ENCODE results near the gene MAP7D3.
"Not testable (repeated sequence)": the region's sequence is repeated elsewhere in the genome, so short reads cannot be mapped to it uniquely, and the experiment has no call there.

MAP7D3 gene

GRCh38 chrX:136251041-136251991, at the start of gene MAP7D3:
MAP7D3 (minus strand) TSS chrX:136251400; CDS start chrX:136251358, 42 bp downstream.
- H3K4me1 ChIP-seq: peaks cover 4 to 27% (median 20%) of the 10 kb centered on the region in 10 experiments; a peak in 17 of 20 replicates
- H3K27ac ChIP-seq: peak within 1 kb of the TSS; percentile 20 to 91 (median 87); a peak in 21 of 22 replicates
- H3K36me3 ChIP-seq: no peaks in the 10 kb centered on the region
- peak within 1 kb of the TSS; percentile 75 to 84 (median 78) for H3K4me3 ChIP-seq
- peak within 1 kb of the TSS; percentile 61 to 76 (median 70) for H3K4me2 ChIP-seq
- H3K9ac ChIP-seq: peak within 1 kb of the TSS; percentile 80 to 91 (median 86)
- H3K27me3 ChIP-seq: peaks cover 78 to 88% (median 84%) of the 10 kb centered on the region in 11 experiments
- TF ChIP-seq Cebpa-rat (IDR thresholded peaks at IDR 0.05): peak in 3 of 11 experiments; percentile 53 to 72 (median 58); a peak in 5 of 22 replicates
- H4K20me1 ChIP-seq: peaks cover 0 to 20% (median 7%) of the 10 kb centered on the region in 11 experiments; a peak in 6 of 22 replicates
- no peaks in the 10 kb centered on the region; a peak in 1 of 22 replicates for H3K9me3 ChIP-seq (replicated peaks in 1 of 11)

GRCh38 chrX:136300721-136301120, 49.5 kb upstream of the MAP7D3 start, which contains the start of gene ADGRG4:
ADGRG4 (plus strand) TSS chrX:136300963; CDS start chrX:136308778, 7,815 bp downstream.
- H4K20me1 ChIP-seq, H3K27ac ChIP-seq, H3K4me3 ChIP-seq, H3K4me1 ChIP-seq, H3K4me2 ChIP-seq, H3K36me3 ChIP-seq, H3K9ac ChIP-seq: not testable (repeated sequence)
- peaks cover 20 to 47% (median 37%) of the 10 kb centered on the region in 11 experiments for H3K27me3 ChIP-seq
- H3K9me3 ChIP-seq (replicated peaks in 1 of 11): peaks cover 4 to 30% (median 13%) of the 10 kb centered on the region in 11 experiments; a peak in 17 of 22 replicates

GRCh38 chrX:136295380-136295779, 44.2 kb upstream of the MAP7D3 start:
- Histone ChIP-seq H3K4me1 (no peaks in the 10 kb centered on the region), H4K20me1 (no peaks in the 10 kb centered on the region; a peak in 1 of 22 replicates), H3K4me2 (no peak overlapping the region), H3K4me3 (no peak overlapping the region), H3K9me3 (replicated peaks in 1 of 11) (peaks cover 3 to 13% (median 10%) of the 10 kb centered on the region in 11 experiments; a peak in 16 of 22 replicates), H3K9ac (no peak overlapping the region), H3K36me3 (no peaks in the 10 kb centered on the region), H3K27ac (no peak overlapping the region), H3K27me3 (peaks cover 47 to 63% (median 59%) of the 10 kb centered on the region in 11 experiments)
- TF ChIP-seq Cebpa-rat (IDR thresholded peaks at IDR 0.05): no peak

- no peak for TF ChIP-seq Cebpa-rat (IDR thresholded peaks at IDR 0.05)
- peaks cover 47 to 87% (median 76%) of the 10 kb centered on the region in 11 experiments for H3K27me3 ChIP-seq
Observed at GRCh38 chrX:136292656-136293055, 41.5 kb upstream of the MAP7D3 start.

GRCh38 chrX:136291824-136292223, 40.6 kb upstream of the MAP7D3 start:
- H3K36me3 ChIP-seq: no peaks in the 10 kb centered on the region
- H4K20me1 ChIP-seq: no peaks in the 10 kb centered on the region; a peak in 1 of 22 replicates
- H3K4me3 ChIP-seq: no peak overlapping the region
- H3K4me2 ChIP-seq: no peak overlapping the region
- H3K9ac ChIP-seq: no peak overlapping the region
- H3K27ac ChIP-seq: no peak overlapping the region
- peaks cover 0 to 5% (median under 1%) of the 10 kb centered on the region in 11 experiments; a peak in 4 of 22 replicates for H3K9me3 ChIP-seq (replicated peaks in 1 of 11)
- H3K4me1 ChIP-seq: no peaks in the 10 kb centered on the region
- no peak for TF ChIP-seq Cebpa-rat (IDR thresholded peaks at IDR 0.05)
- peaks cover 47 to 94% (median 82%) of the 10 kb centered on the region in 11 experiments for H3K27me3 ChIP-seq

More at GRCh38 chrX:136292656-136293055, 41.5 kb upstream of the MAP7D3 start:
- no peaks in the 10 kb centered on the region; a peak in 1 of 22 replicates for H4K20me1 ChIP-seq
- H3K27ac ChIP-seq: no peak overlapping the region
- H3K4me3 ChIP-seq: no peak overlapping the region
- H3K36me3 ChIP-seq: no peaks in the 10 kb centered on the region
- H3K4me2 ChIP-seq: no peak overlapping the region
- peaks cover 0 to 5% (median 0%) of the 10 kb centered on the region in 11 experiments; a peak in 1 of 22 replicates for H3K9me3 ChIP-seq (replicated peaks in 1 of 11)
- H3K4me1 ChIP-seq: no peaks in the 10 kb centered on the region
- H3K9ac ChIP-seq: no peak overlapping the region

GRCh38 chrX:136286375-136286774, 35.2 kb upstream of the MAP7D3 start:
- peaks cover 0 to 10% (median 7%) of the 10 kb centered on the region in 11 experiments; a peak in 10 of 22 replicates for H3K9me3 ChIP-seq (replicated peaks in 1 of 11)
- not testable (repeated sequence) for H3K36me3 ChIP-seq, H3K27ac ChIP-seq, H3K4me2 ChIP-seq, H3K4me1 ChIP-seq, H4K20me1 ChIP-seq, H3K4me3 ChIP-seq, H3K9ac ChIP-seq
- peaks cover 36 to 93% (median 80%) of the 10 kb centered on the region in 11 experiments for H3K27me3 ChIP-seq

- Histone ChIP-seq H3K27me3 (peaks cover 51 to 98% (median 87%) of the 10 kb centered on the region in 11 experiments), H3K4me3 (no peak overlapping the region), H3K36me3 (no peaks in the 10 kb centered on the region), H3K9ac (no peak overlapping the region), H3K4me2 (no peak overlapping the region), H3K4me1 (peaks cover 13 to 27% (median 20%) of the 10 kb centered on the region in 10 experiments), H4K20me1 (no peaks in the 10 kb centered on the region; a peak in 1 of 22 replicates), H3K9me3 (replicated peaks in 1 of 11) (peaks cover 0 to 26% (median 0%) of the 10 kb centered on the region in 11 experiments; a peak in 2 of 22 replicates), H3K27ac (no peak overlapping the region)
- TF ChIP-seq Cebpa-rat (IDR thresholded peaks at IDR 0.05): no peak
Observed at GRCh38 chrX:136275553-136275952, 24.4 kb upstream of the MAP7D3 start.

GRCh38 chrX:136273986-136274385, 22.8 kb upstream of the MAP7D3 start:
- TF ChIP-seq Cebpa-rat (IDR thresholded peaks at IDR 0.05): no peak
- Histone ChIP-seq H3K27ac (no peak overlapping the region), H4K20me1 (no peaks in the 10 kb centered on the region; a peak in 2 of 22 replicates)

GRCh38 chrX:136272325-136272724, 21.1 kb upstream of the MAP7D3 start:
- peak overlapping the region in 1 of 11 experiments; percentile 26; a peak in 2 of 22 replicates for H3K27ac ChIP-seq
- peaks cover 34 to 88% (median 75%) of the 10 kb centered on the region in 11 experiments for H3K27me3 ChIP-seq
- H3K9ac ChIP-seq: no peak overlapping the region
- no peaks in the 10 kb centered on the region; a peak in 1 of 22 replicates for H3K9me3 ChIP-seq (replicated peaks in 1 of 11)
- H3K4me3 ChIP-seq: no peak overlapping the region
- no peaks in the 10 kb centered on the region; a peak in 2 of 22 replicates for H4K20me1 ChIP-seq
- peak overlapping the region in 9 of 11 experiments; percentile 16 to 52 (median 46); a peak in 17 of 22 replicates for H3K4me2 ChIP-seq
- no peak for TF ChIP-seq Cebpa-rat (IDR thresholded peaks at IDR 0.05)
- H3K36me3 ChIP-seq: no peaks in the 10 kb centered on the region
- H3K4me1 ChIP-seq: peaks cover 18 to 38% (median 25%) of the 10 kb centered on the region in 10 experiments

More at GRCh38 chrX:136273986-136274385, 22.8 kb upstream of the MAP7D3 start:
- Histone ChIP-seq H3K4me2 (no peak overlapping the region), H3K27me3 (peaks cover 44 to 98% (median 85%) of the 10 kb centered on the region in 11 experiments), H3K9me3 (replicated peaks in 1 of 11) (peaks cover 0 to 13% (median 0%) of the 10 kb centered on the region in 11 experiments; a peak in 1 of 22 replicates), H3K4me1 (peaks cover 15 to 34% (median 25%) of the 10 kb centered on the region in 10 experiments), H3K36me3 (no peaks in the 10 kb centered on the region), H3K4me3 (no peak overlapping the region), H3K9ac (no peak overlapping the region)
